DND-41 (cell line): Measurements from ENCODE around the gene NOS1AP.

Source experiments
- ATAC-seq: fragments of 200-7000 bp; cut with Tn5 transposase; 3 replicates; pipeline ENCODE4 v1.9.1; 2021; ENCODE audit warnings: low read depth; ENCODE audit not compliant: insufficient read depth
- DNase-seq: peaks from one replicate; pipeline ENCODE4 v3.0.0-alpha.2; 2020
- H2AFZ ChIP-seq: 2 replicates; pipeline ENCODE4 v1.6.0; 2012; ENCODE audit warnings: low read depth, low read length
- H3K27ac ChIP-seq: 2 replicates; pipeline ENCODE4 v1.5.1; 2012; ENCODE audit warnings: low read length, inconsistent platforms
- H3K27me3 ChIP-seq: fragments of 200-600 bp; sonication (generic); 2 replicates; pipeline ENCODE4 v1.6.0; 2012; ENCODE audit warnings: low read length, mild to moderate bottlenecking, inconsistent platforms; ENCODE audit not compliant: insufficient read depth, poor library complexity
- H3K36me3 ChIP-seq: 2 replicates; pipeline ENCODE4 v1.5.1; 2012; ENCODE audit warnings: low read length, inconsistent platforms; ENCODE audit not compliant: insufficient read depth
- H3K4me1 ChIP-seq: 2 replicates; pipeline ENCODE4 v1.5.1; 2012; ENCODE audit warnings: mild to moderate bottlenecking, low read length; ENCODE audit not compliant: insufficient read depth
- H3K4me2 ChIP-seq: 2 replicates; pipeline ENCODE4 v1.6.0; 2012; ENCODE audit warnings: mild to moderate bottlenecking, moderate library complexity, low read length, inconsistent platforms; ENCODE audit not compliant: insufficient read depth
- H3K4me3 ChIP-seq, 2 experiments: fragments of 200-600 bp in 1 of 2; shearing (Covaris generic) in 1 of 2; 2 replicates each; pipeline ENCODE4 v1.5.1; 2012 to 2016; ENCODE audit warnings: inconsistent platforms in 2 of 2, low read length in 2 of 2, mild to moderate bottlenecking in 2 of 2, low read depth in 1 of 2, moderate library complexity in 1 of 2
- H3K79me2 ChIP-seq: 2 replicates; pipeline ENCODE4 v1.6.0; 2012; ENCODE audit warnings: low read length, inconsistent platforms; ENCODE audit not compliant: insufficient read depth
- H3K9ac ChIP-seq: 2 replicates; pipeline ENCODE4 v1.6.0; 2012; ENCODE audit warnings: low read depth, mild to moderate bottlenecking, inconsistent platforms, low read length, moderate library complexity
- H3K9me3 ChIP-seq: 2 replicates; pipeline ENCODE4 v1.5.1; 2012; ENCODE audit warnings: low read length, moderate library complexity, mild to moderate bottlenecking, inconsistent platforms; ENCODE audit not compliant: insufficient read depth, severe bottlenecking
- H4K20me1 ChIP-seq: 2 replicates; pipeline ENCODE4 v1.6.0; 2012; ENCODE audit warnings: low read length; ENCODE audit not compliant: insufficient read depth
- CTCF ChIP-seq: IDR thresholded peaks from 2 replicates; pipeline ENCODE4 v1.5.1; 2012; ENCODE audit warnings: borderline replicate concordance, low read length, moderate library complexity, mild to moderate bottlenecking; ENCODE audit not compliant: poor library complexity, severe bottlenecking; ENCODE audit errors: extremely low read depth
- EZH2 ChIP-seq: IDR thresholded peaks from 3 replicates; pipeline ENCODE4 v1.6.1; 2012; ENCODE audit warnings: borderline replicate concordance, low read depth, mild to moderate bottlenecking, moderate library complexity, low read length, inconsistent platforms; ENCODE audit not compliant: severe bottlenecking

NOS1AP gene

GRCh38 chr1:162223488-162223887 is 154.0 kb downstream of the NOS1AP start:
- no peak overlapping the region for H3K4me2 ChIP-seq
- no peak for DNase-seq
- H3K79me2 ChIP-seq = no peaks in the 10 kb centered on the region
- no peak overlapping the region for H3K4me3 ChIP-seq
- no peaks in the 10 kb centered on the region for H3K36me3 ChIP-seq
- no peak overlapping the region for H2AFZ ChIP-seq
- TF ChIP-seq CTCF = no peak
- TF ChIP-seq EZH2 = no peak
- peaks cover 11% of the 10 kb centered on the region for H3K27me3 ChIP-seq
- no peak for ATAC-seq
- H3K9me3 ChIP-seq = no peaks in the 10 kb centered on the region
- no peaks in the 10 kb centered on the region for H3K4me1 ChIP-seq
- no peak overlapping the region for H3K27ac ChIP-seq
- H3K9ac ChIP-seq = no peak overlapping the region
- H4K20me1 ChIP-seq = no peaks in the 10 kb centered on the region

GRCh38 chr1:162224267-162224666 is 154.8 kb downstream of the NOS1AP start:
- Histone ChIP-seq H2AFZ (no peak overlapping the region), H3K4me3 (no peak overlapping the region), H3K4me1 (no peaks in the 10 kb centered on the region), H3K27me3 (peaks cover 17% of the 10 kb centered on the region), H3K9me3 (no peaks in the 10 kb centered on the region), H3K36me3 (no peaks in the 10 kb centered on the region), H3K4me2 (no peak overlapping the region), H3K79me2 (no peaks in the 10 kb centered on the region), H3K9ac (no peak overlapping the region), H4K20me1 (no peaks in the 10 kb centered on the region), H3K27ac (no peak overlapping the region)
- no peak for TF ChIP-seq EZH2
- DNase-seq (no peak), ATAC-seq (no peak)

GRCh38 chr1:162228586-162228985 is 159.1 kb downstream of the NOS1AP start:
- ATAC-seq (no peak), DNase-seq (no peak)
- no peaks in the 10 kb centered on the region for H3K79me2 ChIP-seq
- H3K36me3 ChIP-seq = no peaks in the 10 kb centered on the region
- no peak overlapping the region for H3K4me3 ChIP-seq
- no peak overlapping the region for H2AFZ ChIP-seq
- no peaks in the 10 kb centered on the region for H3K9me3 ChIP-seq
- TF ChIP-seq CTCF (no peak), EZH2 (no peak)
- no peaks in the 10 kb centered on the region for H4K20me1 ChIP-seq
- no peak overlapping the region for H3K9ac ChIP-seq
- no peak overlapping the region for H3K27ac ChIP-seq
- no peaks in the 10 kb centered on the region for H3K4me1 ChIP-seq
- H3K27me3 ChIP-seq = peaks cover 17% of the 10 kb centered on the region
- H3K4me2 ChIP-seq = no peak overlapping the region

- Histone ChIP-seq H3K27me3 (peaks cover 20% of the 10 kb centered on the region), H2AFZ (no peak overlapping the region), H4K20me1 (no peaks in the 10 kb centered on the region), H3K4me1 (no peaks in the 10 kb centered on the region), H3K27ac (no peak overlapping the region), H3K79me2 (no peaks in the 10 kb centered on the region), H3K36me3 (no peaks in the 10 kb centered on the region), H3K9me3 (no peaks in the 10 kb centered on the region), H3K9ac (no peak overlapping the region), H3K4me3 (no peak overlapping the region), H3K4me2 (no peak overlapping the region)
- ATAC-seq = no peak
- DNase-seq = no peak
- no peak for TF ChIP-seq EZH2
- TF ChIP-seq CTCF = no peak
These were observed 160.1 kb downstream of the NOS1AP start for GRCh38 chr1:162229549-162229948.
